H1 (cell line): ENCODE measurements around the gene TDG. TPM values are rescaled to one million over a fixed set of nuclear protein-coding genes. Genes with fewer than 3 reads are reported as not detected.

Experiments
- CTCF ChIA-PET: fragments of 300-600 bp; sonication (Branson Sonifier 250); formaldehyde crosslinking; loops from one replicate; lab custom pipeline; 2021; ENCODE audit not compliant: partially characterized antibody; lab: Charles Lee
- POLR2A ChIA-PET: fragments of 300-600 bp; sonication (Branson Sonifier 250); formaldehyde crosslinking; loops from one replicate; lab custom pipeline; 2021; ENCODE audit warnings: inconsistent platforms; ENCODE audit not compliant: partially characterized antibody; lab: Charles Lee
- DNase-seq, 2 experiments: peaks; one replicate each; pipeline versions ENCODE4 v3.0.0 to v3.0.0-alpha.2; 2010 to 2022; ENCODE audit warnings: low spot score in 2 of 2, low read depth in 1 of 2, mixed read lengths in 1 of 2
- FAIRE-seq: peaks from 2 replicates; lab custom pipeline; 2011; peaks lifted over from hg19 to GRCh38; lab: Jason Lieb, UNC
- H2AFZ ChIP-seq: 2 replicates; pipeline ENCODE4 v1.8.1; 2012; ENCODE audit warnings: low read length, inconsistent platforms
- H2AK5ac ChIP-seq: 2 replicates; pipeline ENCODE4 v1.6.1; 2013; ENCODE audit warnings: low read depth, low read length
- H2BK120ac ChIP-seq: replicated peaks from 2 replicates; pipeline ENCODE3; 2013; ENCODE audit warnings: low read depth, low read length, inconsistent platforms
- H2BK12ac ChIP-seq: 2 replicates; pipeline ENCODE4 v1.6.1; 2013; ENCODE audit warnings: low read depth, low read length
- H2BK15ac ChIP-seq: 2 replicates; pipeline ENCODE4 v1.6.1; 2013; ENCODE audit warnings: low read length
- H2BK20ac ChIP-seq: 2 replicates; pipeline ENCODE4 v1.6.1; 2013; ENCODE audit warnings: low read length
- H2BK5ac ChIP-seq: 2 replicates; pipeline ENCODE4 v1.6.1; 2013; ENCODE audit warnings: low read depth, low read length
- H3K14ac ChIP-seq: 2 replicates; pipeline ENCODE4 v1.6.1; 2013; ENCODE audit warnings: inconsistent platforms; ENCODE audit not compliant: insufficient read length
- H3K18ac ChIP-seq: 2 replicates; pipeline ENCODE4 v1.6.1; 2013; ENCODE audit warnings: low read length; ENCODE audit errors: extremely low read depth
- H3K23ac ChIP-seq: 2 replicates; pipeline ENCODE4 v1.6.1; 2013; ENCODE audit warnings: inconsistent platforms; ENCODE audit not compliant: insufficient read length
- H3K23me2 ChIP-seq: 2 replicates; pipeline ENCODE4 v1.6.1; 2013; ENCODE audit warnings: low read depth, low read length
- H3K27ac ChIP-seq: 2 replicates; pipeline ENCODE4 v1.6.1; 2011; ENCODE audit warnings: low read depth, low read length, inconsistent platforms
- H3K27me3 ChIP-seq, 4 experiments: replicated peaks in 1 of 4; 1 replicate in 1 of 4; 2 replicates in 3 of 4; pipeline versions ENCODE4 v1.6.1 to v1.8.1; 2011 to 2013; ENCODE audit warnings: low read length in 3 of 4, mild to moderate bottlenecking in 3 of 4, inconsistent platforms in 2 of 4, mixed read lengths in 2 of 4, moderate library complexity in 1 of 4; ENCODE audit not compliant: control insufficient read depth in 3 of 4, insufficient read depth in 3 of 4; ENCODE audit errors: extremely low read depth in 1 of 4
- H3K36me3 ChIP-seq, 4 experiments: 2 replicates each; pipeline versions ENCODE4 v1.6.1 to v1.8.1; 2011 to 2013; ENCODE audit warnings: mild to moderate bottlenecking in 4 of 4, low read length in 3 of 4, moderate library complexity in 2 of 4, control low read depth in 1 of 4, inconsistent platforms in 1 of 4; ENCODE audit not compliant: insufficient read depth in 4 of 4, control insufficient read depth in 2 of 4
- H3K4ac ChIP-seq: replicated peaks from 2 replicates; pipeline ENCODE3; 2013; ENCODE audit warnings: low read length, low read depth, mixed read lengths, inconsistent platforms; ENCODE audit not compliant: insufficient read length
- H3K4me1 ChIP-seq, 4 experiments: replicated peaks in 1 of 4; 1 replicate in 1 of 4; 2 replicates in 3 of 4; pipeline versions ENCODE4 v1.6.1 to v1.8.1; 2011 to 2013; ENCODE audit warnings: low read length in 3 of 4, inconsistent platforms in 2 of 4, mixed read lengths in 1 of 4; ENCODE audit not compliant: insufficient read depth in 4 of 4, control insufficient read depth in 3 of 4
- H3K4me2 ChIP-seq, 2 experiments: 2 replicates each; pipeline versions ENCODE4 v1.6.1 to v1.8.1; 2011 to 2013; ENCODE audit warnings: low read depth in 2 of 2, low read length in 2 of 2, control low read depth in 1 of 2, inconsistent platforms in 1 of 2, mild to moderate bottlenecking in 1 of 2; ENCODE audit not compliant: insufficient read depth in 1 of 2
- H3K4me3 ChIP-seq, 4 experiments: fragments of 200-600, 300-600 bp in 1 of 4; sonication (generic), shearing (Covaris generic), sonication (Bioruptor Twin) in 1 of 4; 2 replicates each; pipeline versions ENCODE4 v1.5.1 to v1.8.1; 2011 to 2016; ENCODE audit warnings: low read length in 4 of 4, low read depth in 3 of 4, control low read depth in 2 of 4, inconsistent platforms in 2 of 4, mild to moderate bottlenecking in 2 of 4, mixed read lengths in 1 of 4, moderate library complexity in 1 of 4; ENCODE audit not compliant: insufficient read depth in 2 of 4; ENCODE audit errors: extremely low read depth in 1 of 4
- H3K56ac ChIP-seq: replicated peaks from 2 replicates; pipeline ENCODE3; 2013; ENCODE audit warnings: low read depth, mild to moderate bottlenecking, mixed read lengths, low read length, inconsistent platforms; ENCODE audit not compliant: insufficient read length
- H3K79me1 ChIP-seq: 2 replicates; pipeline ENCODE4 v1.6.1; 2013; ENCODE audit warnings: low read depth, low read length, control low read depth
- H3K79me2 ChIP-seq, 2 experiments: 2 replicates each; pipeline versions ENCODE4 v1.6.1 to v1.8.1; 2012 to 2013; ENCODE audit warnings: low read length in 2 of 2, mild to moderate bottlenecking in 2 of 2, inconsistent platforms in 1 of 2; ENCODE audit not compliant: insufficient read depth in 2 of 2, control insufficient read depth in 1 of 2
- H3K9ac ChIP-seq, 4 experiments: replicated peaks in 1 of 4; 1 replicate in 1 of 4; 2 replicates in 3 of 4; pipeline versions ENCODE4 v1.6.1 to v1.8.1; 2011 to 2013; ENCODE audit warnings: low read depth in 3 of 4, low read length in 3 of 4, control low read depth in 2 of 4, mild to moderate bottlenecking in 2 of 4, moderate library complexity in 2 of 4, inconsistent platforms in 1 of 4; ENCODE audit errors: extremely low read depth in 1 of 4
- H3K9me3 ChIP-seq, 2 experiments: 2 replicates each; pipeline versions ENCODE4 v1.6.1 to v1.8.1; 2012 to 2013; ENCODE audit warnings: mild to moderate bottlenecking in 2 of 2, moderate library complexity in 2 of 2, control low read depth in 1 of 2, inconsistent platforms in 1 of 2, low read depth in 1 of 2, low read length in 1 of 2, mixed read lengths in 1 of 2; ENCODE audit not compliant: insufficient read depth in 2 of 2
- H4K20me1 ChIP-seq, 2 experiments: replicated peaks in 1 of 2; 2 replicates each; pipeline versions ENCODE3 to v1.8.1; 2011 to 2013; ENCODE audit warnings: inconsistent platforms in 2 of 2, low read length in 2 of 2, mild to moderate bottlenecking in 1 of 2; ENCODE audit not compliant: insufficient read depth in 2 of 2, control insufficient read depth in 1 of 2
- H4K5ac ChIP-seq: 2 replicates; pipeline ENCODE4 v1.6.1; 2013; ENCODE audit warnings: low read length, low read depth, mixed read lengths, inconsistent platforms; ENCODE audit not compliant: insufficient read length
- H4K8ac ChIP-seq: 2 replicates; pipeline ENCODE4 v1.8.0; 2013; ENCODE audit warnings: mild to moderate bottlenecking, moderate library complexity, low read length, inconsistent platforms; ENCODE audit not compliant: insufficient read depth; ENCODE audit errors: extremely low read depth
- H4K91ac ChIP-seq: replicated peaks from 2 replicates; pipeline ENCODE3; 2013; ENCODE audit warnings: low read length, mixed read lengths, inconsistent platforms; ENCODE audit not compliant: insufficient read length
- CTBP2 ChIP-seq: IDR thresholded peaks from 2 replicates; pipeline ENCODE4 v1.7.0; 2011; ENCODE audit warnings: borderline replicate concordance, mild to moderate bottlenecking, moderate library complexity, mixed read lengths, low read length; ENCODE audit not compliant: insufficient read depth, insufficient read length
- EP300 ChIP-seq, 2 experiments: IDR thresholded peaks; 1 replicate in 1 of 2; 2 replicates in 1 of 2; pipeline ENCODE4 v1.6.1; 2011 to 2012; ENCODE audit warnings: low read depth in 2 of 2, low read length in 2 of 2, mild to moderate bottlenecking in 2 of 2, borderline replicate concordance in 1 of 2, inconsistent platforms in 1 of 2, moderate library complexity in 1 of 2
- EZH2 ChIP-seq: fragments of 200-600 bp; sonication (generic); IDR thresholded peaks from 2 replicates; pipeline ENCODE4 v1.7.1; 2012; ENCODE audit warnings: low read depth, mild to moderate bottlenecking, moderate library complexity, low read length, inconsistent platforms; ENCODE audit not compliant: severe bottlenecking
- KDM1A ChIP-seq: fragments of 200-600, 300-600 bp; sonication (generic); IDR thresholded peaks from 2 replicates; pipeline ENCODE4 v1.7.1; 2016; ENCODE audit warnings: mild to moderate bottlenecking, low read length, borderline replicate concordance
- RAD21 ChIP-seq, 2 experiments: IDR thresholded peaks in 1 of 2; conservative IDR thresholded peaks in 1 of 2; 2 replicates each; pipeline ENCODE4 v1.6.1; 2011; ENCODE audit warnings: low read depth in 2 of 2, low read length in 2 of 2, improper control_type of control experiment in 1 of 2, inconsistent platforms in 1 of 2, mild to moderate bottlenecking in 1 of 2, moderate library complexity in 1 of 2
- RFX5 ChIP-seq: IDR thresholded peaks from 2 replicates; pipeline ENCODE4 v1.6.1; 2011; ENCODE audit warnings: low read depth, low read length, improper control_type of control experiment, borderline replicate concordance
- RNF2 ChIP-seq: fragments of 200-900, 300-1000 bp; sonication (generic); IDR thresholded peaks from 2 replicates; pipeline ENCODE4 v1.7.1; 2016; ENCODE audit warnings: borderline replicate concordance, low read depth, mild to moderate bottlenecking, antibody characterized with exemption, low read length; ENCODE audit not compliant: poor library complexity, severe bottlenecking; ENCODE audit errors: missing control alignments
- SIX5 ChIP-seq: IDR thresholded peaks from 2 replicates; pipeline ENCODE4 v1.6.1; 2011; ENCODE audit warnings: mild to moderate bottlenecking, low read depth, low read length
- SRF ChIP-seq: IDR thresholded peaks from 2 replicates; pipeline ENCODE4 v1.6.1; 2011; ENCODE audit warnings: mild to moderate bottlenecking, low read depth, low read length, moderate library complexity
- WGBS, 2 experiments: shearing (Covaris generic) in 1 of 2; methylation state at CpG; one replicate each; pipeline versions ENCODE4 v1.1.6 to v1.1.7; 2013 to 2015; ENCODE audit warnings: low lambda C conversion rate in 2 of 2, mixed read lengths in 2 of 2, inconsistent platforms in 1 of 2, low coverage in 1 of 2, missing lambda C conversion rate in 1 of 2; ENCODE audit not compliant: insufficient replicate concordance in 2 of 2, insufficient coverage in 1 of 2, insufficient read length in 1 of 2; ENCODE audit errors: extremely low coverage in 1 of 2, missing lambda C conversion rate in 1 of 2; 5-methylcytosine and 5-hydroxymethylcytosine counted together
- polyA plus RNA-seq, 7 experiments: library from polyadenylated mRNA; depleted of rRNA in 3 of 7; stranded (reverse) in 5 of 7; unstranded in 2 of 7; fragments of >200 nt in 5 of 7; fragments of 200-250 nt in 2 of 7; gene quantifications; 1 replicate in 5 of 7; 2 replicates in 1 of 7; 4 replicates in 1 of 7; pipeline versions ENCODE4 v1.2.1 to v1.2.3, GENCODE V29; 2011 to 2013; ENCODE audit warnings: missing spikeins in 2 of 7, mixed read lengths in 2 of 7
- total RNA-seq: library from RNA; stranded (reverse); fragmentation: NEBNext Ultra II Directional; extraction: Animal tissue kit (Norgen Biotek cat#: 25700); gene quantifications from 2 replicates; pipeline ENCODE4 v1.2.1, GENCODE V29; 2021
- TF ChIP-seq, protein P1 (sequence below): IDR thresholded peaks from 2 replicates; pipeline ENCODE4 v1.6.1; 2012; ENCODE audit warnings: inconsistent platforms

The TDG gene
- total and polyA plus RNA-seq, 2 of the 8 experiments (the other 6 are each of a cell fraction or from before 2014, with no cell fraction given), result 22.7 to 47.8 TPM

DNA sequence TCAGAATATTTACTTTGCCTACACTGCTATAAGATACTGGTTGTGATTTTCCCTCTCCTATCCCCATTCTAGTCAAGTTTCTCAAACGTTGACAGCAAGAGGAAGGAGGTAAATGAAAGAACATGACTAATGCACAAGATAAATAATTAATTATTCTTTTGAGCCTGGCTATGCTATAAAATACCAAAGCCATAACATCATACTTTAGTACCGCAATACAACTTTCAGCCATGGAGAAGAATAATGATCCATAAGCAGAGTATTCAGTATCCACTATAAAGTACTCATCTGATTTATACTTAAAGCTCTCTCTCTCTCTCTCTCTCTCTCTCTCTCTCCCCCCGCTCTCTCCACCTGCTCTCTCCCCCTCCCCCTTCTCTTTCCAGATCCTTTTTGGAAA, 41.3 kb downstream of the TDG start:
- H3K4me1 ChIP-seq, result no peaks in the 10 kb centered on the region
- H3K23me2 ChIP-seq, result no peaks in the 10 kb centered on the region
- H3K79me2 ChIP-seq, result no peaks in the 10 kb centered on the region
- H2AFZ ChIP-seq, result no peak overlapping the region
- H3K56ac ChIP-seq, result no peak overlapping the region
- no peak overlapping the region for H2AK5ac ChIP-seq
- H2BK5ac ChIP-seq, result no peak overlapping the region
- no peak overlapping the region for H2BK12ac ChIP-seq
- H3K9me3 ChIP-seq, result 0 out of 4 replicates have a peak, but pooled peaks cover 0 to 3% of the 10 kb centered on the region in 2 experiments
- DNase-seq (no peak), FAIRE-seq (no peak)
- H4K5ac ChIP-seq, result no peak overlapping the region
- WGBS, 2 experiments, result 72% methylated on average over 2 of the region's 3 CpGs; no CpG with 5 or more reads in 1 of the 2 experiments
- no peak overlapping the region for H3K9ac ChIP-seq
- no peaks in the 10 kb centered on the region for H3K79me1 ChIP-seq
- no peaks in the 10 kb centered on the region for H3K36me3 ChIP-seq
- H2BK15ac ChIP-seq, result no peak overlapping the region
- ChIA-PET POLR2A (interaction anchor here (1.4 kb wide), 1 partner anchor 56 kb away, joined by 3 read pairs; no protein-coding TSS in a partner anchor), CTCF (no interaction called here)
- H2BK20ac ChIP-seq, result no peak overlapping the region
- no peak overlapping the region for H3K14ac ChIP-seq
- no peak overlapping the region for H3K4me3 ChIP-seq
- H4K8ac ChIP-seq, result no peak overlapping the region
- H3K18ac ChIP-seq, result no peak overlapping the region
- H3K4ac ChIP-seq, result no peak overlapping the region
- no peak overlapping the region for H3K23ac ChIP-seq
- no peak overlapping the region for H3K4me2 ChIP-seq
- H3K27me3 ChIP-seq, result no peaks in the 10 kb centered on the region
- no peak overlapping the region for H4K91ac ChIP-seq
- no peak overlapping the region for H2BK120ac ChIP-seq
- H4K20me1 ChIP-seq, result no peaks in the 10 kb centered on the region
- no peak overlapping the region for H3K27ac ChIP-seq
- TF ChIP-seq RAD21 (IDR thresholded peaks at IDR 0.05 in 1 of 2, conservative IDR thresholded peaks at IDR 0.05 in 1 of 2; ENCODE audit: low read depth in 2 of 2, low read length in 2 of 2) (no peak), RNF2 (no peak), SIX5 (no peak), KDM1A (no peak), EZH2 (no peak), RFX5 (no peak), EP300 (IDR thresholded peaks at IDR 0.05; ENCODE audit: borderline replicate concordance in 1 of 2, low read depth in 2 of 2, low read length in 2 of 2) (no peak), SRF (no peak), CTBP2 (no peak)
- TF ChIP-seq, protein P1, sequence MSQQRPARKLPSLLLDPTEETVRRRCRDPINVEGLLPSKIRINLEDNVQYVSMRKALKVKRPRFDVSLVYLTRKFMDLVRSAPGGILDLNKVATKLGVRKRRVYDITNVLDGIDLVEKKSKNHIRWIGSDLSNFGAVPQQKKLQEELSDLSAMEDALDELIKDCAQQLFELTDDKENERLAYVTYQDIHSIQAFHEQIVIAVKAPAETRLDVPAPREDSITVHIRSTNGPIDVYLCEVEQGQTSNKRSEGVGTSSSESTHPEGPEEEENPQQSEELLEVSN, result no peak
